K562 (cell line): Measurements from ENCODE around the gene SYNRG. TPM values are rescaled to one million over a fixed set of nuclear protein-coding genes. Genes with fewer than 3 reads are reported as not detected.

ENCODE experiments used
- CBX2 ChIP-seq: fragments of 200-600 bp; sonication (generic); IDR thresholded peaks from one replicate; pipeline ENCODE4 v1.6.1; 2012; ENCODE audit warnings: mild to moderate bottlenecking, low read length, inconsistent platforms; ENCODE audit not compliant: insufficient read depth, poor library complexity, severe bottlenecking
- ELF1 ChIP-seq: fragments of 200-800 bp; sonication (Bioruptor generic); IDR thresholded peaks from 2 replicates; pipeline ENCODE4 v1.6.1; 2016; ENCODE audit warnings: missing genetic modification characterization, missing compliant biosample characterization
- FOXP1 ChIP-seq: sonication (generic); formaldehyde crosslinking; IDR thresholded peaks from 2 replicates; pipeline ENCODE4 v1.8.0; 2022; ENCODE audit warnings: mild to moderate bottlenecking, missing genetic modification reagents
- HDAC2 ChIP-seq: fragments of 450-650 bp; IDR thresholded peaks from 2 replicates; pipeline ENCODE4 v1.6.1; 2016; ENCODE audit warnings: mild to moderate bottlenecking
- HNRNPLL ChIP-seq: fragments of 200-400 bp; formaldehyde crosslinking; IDR thresholded peaks from 2 replicates; pipeline ENCODE4 v1.6.1; 2017; ENCODE audit warnings: low read length, low read depth, mild to moderate bottlenecking; ENCODE audit not compliant: poor library complexity, severe bottlenecking
- NKRF ChIP-seq: fragments of 450-650 bp; IDR thresholded peaks from 2 replicates; pipeline ENCODE4 v1.6.1; 2016; ENCODE audit warnings: borderline replicate concordance
- NR4A1 ChIP-seq, 2 experiments: fragments of 250-450 bp in 1 of 2; fragments of 450-650 bp in 1 of 2; sonication (Bioruptor Pico) in 1 of 2; IDR thresholded peaks; 2 replicates each; pipeline versions ENCODE4 v1.4.0 to v1.6.1; 2016 to 2020; ENCODE audit warnings: mild to moderate bottlenecking in 2 of 2, missing compliant biosample characterization in 1 of 2, missing genetic modification characterization in 1 of 2, moderate library complexity in 1 of 2
- POLR2AphosphoS2 ChIP-seq: IDR thresholded peaks from 2 replicates; pipeline ENCODE4 v1.6.1; 2012; ENCODE audit warnings: low read length, improper control_type of control experiment
- POLR2B ChIP-seq: fragments of 450-650 bp; IDR thresholded peaks from 2 replicates; pipeline ENCODE4 v1.6.1; 2018; ENCODE audit warnings: low read depth; ENCODE audit not compliant: partially characterized antibody
- RFX5 ChIP-seq: IDR thresholded peaks from 2 replicates; pipeline ENCODE4 v1.6.1; 2011; ENCODE audit warnings: low read depth, mild to moderate bottlenecking, improper control_type of control experiment, low read length
- SMAD1 ChIP-seq: fragments of 150-350 bp; IDR thresholded peaks from 2 replicates; pipeline ENCODE4 v1.6.1; 2014; ENCODE audit warnings: low read length, low read depth; ENCODE audit not compliant: partially characterized antibody
- SRSF1 ChIP-seq: fragments of 200-400 bp; formaldehyde crosslinking; IDR thresholded peaks from 2 replicates; pipeline ENCODE4 v1.6.1; 2017; ENCODE audit warnings: mild to moderate bottlenecking, low read depth, low read length, moderate library complexity
- SRSF3 ChIP-seq: fragments of 200-400 bp; formaldehyde crosslinking; IDR thresholded peaks from 2 replicates; pipeline ENCODE4 v1.6.1; 2016; ENCODE audit warnings: mild to moderate bottlenecking, low read length, moderate library complexity; ENCODE audit not compliant: insufficient read depth
- THRB ChIP-seq: fragments of 450-650 bp; formaldehyde crosslinking; conservative IDR thresholded peaks from 2 replicates; pipeline ENCODE4 v1.4.0; 2022; ENCODE audit warnings: mild to moderate bottlenecking, missing genetic modification characterization
- ZKSCAN3 ChIP-seq: fragments of 250-450 bp; sonication (Bioruptor Pico); IDR thresholded peaks from 2 replicates; pipeline ENCODE4 v1.4.0; 2020
- ZNF24 ChIP-seq: fragments of 450-650 bp; IDR thresholded peaks from 2 replicates; pipeline ENCODE4 v1.6.1; 2016
- ZNF445 ChIP-seq: fragments of 250-450 bp; sonication (Bioruptor Pico); IDR thresholded peaks from 2 replicates; pipeline ENCODE4 v1.4.0; 2020; ENCODE audit warnings: low read depth, mild to moderate bottlenecking, moderate library complexity
- ZNF609 ChIP-seq: sonication (generic); formaldehyde crosslinking; IDR thresholded peaks from 2 replicates; pipeline ENCODE4 v1.8.1; 2023; ENCODE audit warnings: missing genetic modification reagents, mild to moderate bottlenecking, borderline replicate concordance
- ZNF644 ChIP-seq: fragments of 200-800 bp; sonication (Bioruptor generic); IDR thresholded peaks from 2 replicates; pipeline ENCODE4 v1.6.1; 2016; ENCODE audit warnings: low read depth, missing genetic modification characterization, missing compliant biosample characterization
- ZNF695 ChIP-seq: fragments of 450-650 bp; formaldehyde crosslinking; IDR thresholded peaks from 2 replicates; pipeline ENCODE4 v1.4.0; 2020; ENCODE audit warnings: mild to moderate bottlenecking, moderate library complexity
- polyA plus RNA-seq, 8 experiments: library from polyadenylated mRNA; depleted of rRNA in 4 of 8; stranded (reverse) in 5 of 8; unstranded in 3 of 8; fragments of >200 nt; fragmentation: Nextera tagmentation in 2 of 8; fragmentation: Illumina TruSeq in 1 of 8; extraction: Ambion mirVana in 2 of 8; extraction: Trizol in 1 of 8; gene quantifications; 2 replicates each; pipeline versions ENCODE4 v1.2.1 to v1.2.3, GENCODE V29; 2011 to 2014; ENCODE audit warnings: inconsistent platforms in 1 of 8, missing spikeins in 1 of 8
- total RNA-seq, 7 experiments: library from RNA; depleted of rRNA in 6 of 7; stranded (reverse); fragments of >200 nt in 6 of 7; fragmentation: Illumina TruSeq in 2 of 7; extraction: Trizol in 2 of 7; gene quantifications; 2 replicates each; pipeline versions ENCODE4 v1.2.1 to v1.2.3, GENCODE V29; 2011 to 2021; ENCODE audit warnings: low replicate concordance in 1 of 7

SYNRG gene
- total and polyA plus RNA-seq, 9 of the 15 experiments (the other 6 are each of a cell fraction or from before 2014, with no cell fraction given), result 2.9 to 28.2 (median 15.1) TPM

GRCh38 chr17:37643118-37643766 lies 34.0 kb upstream of the SYNRG start, which contains the start of gene DDX52 (continued):
- TF ChIP-seq NKRF (peak; percentile 48; the same call in 1 of the 2 replicates), POLR2B (peak; percentile 82), POLR2AphosphoS2 (no peak), ZNF445 (CRISPR knock-in tag) (no peak), HNRNPLL (peak; percentile 73), THRB (CRISPR knock-in tag) (no peak), HDAC2 (no peak), ZNF609 (CRISPR knock-in tag) (no peak), SMAD1 (no peak), SRSF3 (no peak), CBX2 (no peak), ZNF644 (no peak), SRSF1 (no peak), FOXP1 (no peak), NR4A1 (CRISPR knock-in tag; IDR thresholded peaks at IDR 0.05) (no peak), NR4A1 (tag; IDR thresholded peaks at IDR 0.05) (no peak), ZNF695 (CRISPR knock-in tag) (no peak), RFX5 (no peak), ZNF24 (no peak), ZKSCAN3 (CRISPR knock-in tag) (no peak), ELF1 (no peak)
